Measurements from ENCODE around the gene USP1. TPM values are rescaled to one million over a fixed set of nuclear protein-coding genes. Genes with fewer than 3 reads are reported as not detected.

The USP1 gene
- total RNA-seq, 4 donors from 2014 or later: 23.9 to 28.4 (median 25.8) TPM

DNA sequence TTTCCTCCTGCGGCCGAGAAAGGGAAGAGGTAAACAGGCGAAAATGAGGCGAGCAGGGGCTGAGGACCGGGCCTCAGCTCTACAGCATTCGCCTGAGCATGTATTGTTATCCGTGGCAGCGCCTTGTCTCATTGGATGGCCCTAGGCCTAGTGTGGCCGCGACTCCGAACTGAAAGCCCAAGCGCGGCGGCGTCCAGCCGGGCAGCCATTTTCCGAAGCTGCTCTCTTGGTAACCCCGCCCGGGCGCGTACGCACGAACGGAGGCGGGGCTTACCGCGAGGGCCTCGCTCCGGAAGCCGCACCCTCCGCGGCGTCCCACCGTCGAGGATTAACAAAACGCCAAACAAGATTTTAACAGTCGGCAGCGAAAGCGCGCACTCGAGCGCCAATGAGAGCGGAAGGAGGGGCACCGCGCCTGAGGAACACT, 797 bp upstream of the USP1 start:
- peak in 1 of 2 donors; percentile 99 for DNase-seq (ENCODE audit: low spot score in 2 of 2)
- TF ChIP-seq, protein P1, sequence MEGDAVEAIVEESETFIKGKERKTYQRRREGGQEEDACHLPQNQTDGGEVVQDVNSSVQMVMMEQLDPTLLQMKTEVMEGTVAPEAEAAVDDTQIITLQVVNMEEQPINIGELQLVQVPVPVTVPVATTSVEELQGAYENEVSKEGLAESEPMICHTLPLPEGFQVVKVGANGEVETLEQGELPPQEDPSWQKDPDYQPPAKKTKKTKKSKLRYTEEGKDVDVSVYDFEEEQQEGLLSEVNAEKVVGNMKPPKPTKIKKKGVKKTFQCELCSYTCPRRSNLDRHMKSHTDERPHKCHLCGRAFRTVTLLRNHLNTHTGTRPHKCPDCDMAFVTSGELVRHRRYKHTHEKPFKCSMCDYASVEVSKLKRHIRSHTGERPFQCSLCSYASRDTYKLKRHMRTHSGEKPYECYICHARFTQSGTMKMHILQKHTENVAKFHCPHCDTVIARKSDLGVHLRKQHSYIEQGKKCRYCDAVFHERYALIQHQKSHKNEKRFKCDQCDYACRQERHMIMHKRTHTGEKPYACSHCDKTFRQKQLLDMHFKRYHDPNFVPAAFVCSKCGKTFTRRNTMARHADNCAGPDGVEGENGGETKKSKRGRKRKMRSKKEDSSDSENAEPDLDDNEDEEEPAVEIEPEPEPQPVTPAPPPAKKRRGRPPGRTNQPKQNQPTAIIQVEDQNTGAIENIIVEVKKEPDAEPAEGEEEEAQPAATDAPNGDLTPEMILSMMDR (IDR thresholded peaks at IDR 0.05): no peak
- peak in 1 of 2 donors; percentile 81 for TF ChIP-seq POLR2A (IDR thresholded peaks at IDR 0.05)
- intact Hi-C loops (cut with DNase I; ENCODE audit: low total_unique reads): no loop called here
- 0% methylated on average over 37 to 41 of the region's 45 CpGs for WGBS, 2 donors
- H3K4me3 ChIP-seq (ENCODE audit: low read depth, poor library complexity, severe bottlenecking): peak overlapping the region; percentile 81

- peak overlapping the region; percentile 93 for H3K4me3 ChIP-seq (ENCODE audit: low read depth, poor library complexity, severe bottlenecking)
- TF ChIP-seq POLR2A (IDR thresholded peaks at IDR 0.05): no peak
- TF ChIP-seq, protein P1 (IDR thresholded peaks at IDR 0.05): no peak
- 0% methylated on average over 31 to 55 of the region's 68 CpGs for WGBS, 2 donors
- no peak for DNase-seq (ENCODE audit: low spot score in 2 of 2)
- intact Hi-C loops (cut with DNase I; ENCODE audit: low total_unique reads): no loop called here
Observed at GRCh38 chr1:62437273-62437940, 558 bp downstream of the USP1 start.

DNA sequence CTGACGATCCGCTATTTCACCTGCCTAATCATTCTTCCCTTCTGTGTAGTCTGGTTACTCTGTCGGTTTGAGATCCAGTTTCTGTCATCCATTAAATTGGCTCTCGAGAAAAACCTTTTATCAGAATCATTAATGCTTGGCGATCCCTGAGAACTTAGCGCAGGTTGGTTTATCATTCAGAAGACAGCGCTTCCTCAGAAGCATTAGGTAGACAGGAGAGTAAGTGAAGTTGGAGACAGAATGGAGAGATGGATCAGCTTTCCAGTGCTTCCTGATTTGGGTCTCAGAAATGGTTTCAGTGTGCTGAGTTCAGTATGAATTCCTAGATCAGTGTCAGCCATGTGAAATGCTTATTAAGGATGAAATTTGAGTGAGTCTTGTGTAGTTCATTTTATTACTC, 1.3 kb downstream of the USP1 start:
- H3K4me3 ChIP-seq (ENCODE audit: low read depth, poor library complexity, severe bottlenecking): peak overlapping the region; percentile 93
- DNase-seq (ENCODE audit: low spot score in 2 of 2): no peak
- 0 to 4% methylated on average over 7 of the region's 7 CpGs for WGBS, 2 donors
- intact Hi-C loops (cut with DNase I; ENCODE audit: low total_unique reads): no loop called here
- no peak for TF ChIP-seq POLR2A (IDR thresholded peaks at IDR 0.05)
- TF ChIP-seq, protein P1 (IDR thresholded peaks at IDR 0.05): no peak

DNA sequence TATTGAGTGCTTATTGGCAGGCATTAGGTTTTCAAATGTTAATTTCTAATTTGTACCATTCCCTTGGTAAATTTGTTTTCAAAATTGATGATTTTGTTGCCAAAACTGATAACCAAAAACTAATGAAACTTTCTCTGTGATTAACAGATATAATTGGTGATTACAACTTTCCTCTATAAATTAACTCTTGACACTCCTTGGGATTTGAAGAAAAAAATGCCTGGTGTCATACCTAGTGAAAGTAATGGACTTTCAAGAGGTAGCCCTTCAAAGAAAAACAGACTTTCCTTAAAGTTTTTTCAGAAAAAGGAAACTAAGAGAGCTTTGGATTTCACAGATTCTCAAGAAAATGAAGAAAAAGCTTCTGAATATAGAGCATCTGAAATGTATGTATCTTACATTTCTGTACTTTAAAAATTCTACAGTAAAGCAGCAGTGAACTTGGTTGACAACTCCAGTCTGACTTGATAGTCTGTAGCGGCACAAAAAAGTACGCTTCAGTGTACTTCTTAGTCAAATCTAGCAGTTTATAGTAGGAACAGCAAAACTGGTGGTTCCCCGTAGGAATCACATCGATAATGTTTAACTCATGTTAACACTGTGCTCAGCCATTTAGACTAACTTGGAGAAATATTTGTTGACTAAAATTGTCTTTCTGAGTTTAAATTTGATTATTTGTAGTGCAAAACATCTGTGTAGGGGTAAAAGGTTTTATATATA, 3.0 kb downstream of the USP1 start:
- no peak overlapping the region for H3K4me3 ChIP-seq (ENCODE audit: low read depth, poor library complexity, severe bottlenecking)
- 60 to 68% methylated on average over 4 of the region's 4 CpGs for WGBS, 2 donors
- intact Hi-C loops (cut with DNase I; ENCODE audit: low total_unique reads): no loop called here
- TF ChIP-seq, protein P1 (IDR thresholded peaks at IDR 0.05): no peak
- TF ChIP-seq POLR2A (IDR thresholded peaks at IDR 0.05): no peak
- DNase-seq (ENCODE audit: low spot score in 2 of 2): no peak

- intact Hi-C loops (cut with DNase I; ENCODE audit: low total_unique reads): no loop called here
- H3K4me3 ChIP-seq (ENCODE audit: low read depth, poor library complexity, severe bottlenecking): no peak overlapping the region
- 88 to 94% methylated on average over 1 of the region's 1 CpG for WGBS, 2 donors
- TF ChIP-seq, protein P1 (IDR thresholded peaks at IDR 0.05): no peak
- TF ChIP-seq POLR2A (IDR thresholded peaks at IDR 0.05): no peak
- no peak for DNase-seq (ENCODE audit: low spot score in 2 of 2)
Observed at GRCh38 chr1:62444701-62445100, 7.9 kb downstream of the USP1 start.
